COLO668 (cell line): ENCODE results near the gene KRTAP10-6.
"Not testable (repeated sequence)": the region's sequence is repeated elsewhere in the genome, so short reads cannot be mapped to it uniquely, and the experiment has no call there.

Experiments
- DNase-seq: peaks from one replicate; lab custom pipeline; 2025; ENCODE audit not compliant: unreplicated experiment; lab: John Stamatoyannopoulos, UW

The KRTAP10-6 gene

DNA sequence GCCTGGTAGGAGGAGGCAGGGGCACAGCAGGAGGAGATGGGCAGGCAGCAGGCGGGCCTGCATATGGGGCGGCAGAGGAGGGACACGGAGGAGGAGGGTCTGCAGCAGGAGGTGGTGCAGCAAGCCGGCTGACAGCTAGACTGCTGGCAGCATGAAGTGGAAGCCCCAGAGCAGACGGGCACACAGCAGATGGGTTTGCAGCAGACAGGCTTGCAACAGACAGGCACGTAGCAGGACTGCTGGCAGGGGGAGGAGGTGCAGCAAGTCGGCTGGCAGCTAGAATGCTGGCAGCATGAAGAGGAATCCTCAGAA lies 12.5 kb downstream of the KRTAP10-6 start:
- no peak for DNase-seq

DNA sequence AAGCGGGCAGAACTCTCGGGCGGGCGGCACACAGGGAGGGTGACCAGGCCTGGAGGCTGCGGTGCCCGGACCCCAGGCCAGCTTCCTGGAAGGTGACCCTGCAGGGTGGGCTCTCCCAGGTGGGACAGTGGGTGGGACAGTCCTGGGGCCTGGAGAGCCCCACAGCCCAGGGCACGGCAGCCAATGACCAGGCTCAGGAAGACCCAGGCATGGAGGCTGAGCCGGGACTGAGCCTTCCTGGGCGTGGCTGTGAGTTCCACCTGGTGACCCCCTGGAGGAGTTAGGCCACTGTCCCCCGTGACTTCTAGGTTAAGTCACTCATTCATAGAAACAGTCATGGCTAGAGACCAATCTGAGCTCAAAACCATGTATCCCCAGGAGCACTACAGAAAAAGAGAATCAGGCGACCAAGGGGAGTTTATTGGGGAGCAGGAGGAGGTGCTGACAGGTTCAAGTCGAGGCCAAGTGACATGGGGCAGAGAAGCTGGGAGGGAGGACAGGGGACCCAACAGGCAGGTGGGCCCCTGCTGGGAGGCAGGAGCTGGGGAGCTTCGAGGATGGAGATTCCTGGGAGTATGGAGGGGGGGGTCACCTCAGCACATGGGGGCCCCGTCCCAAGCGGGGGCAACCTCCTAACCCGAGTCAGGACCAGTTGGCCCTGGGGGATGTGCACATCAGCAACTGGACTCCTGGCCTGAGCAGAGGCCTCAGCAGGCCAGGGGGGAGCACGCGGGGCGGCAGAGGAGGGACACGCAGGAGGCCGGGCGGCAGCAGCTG lies 13.1 kb downstream of the KRTAP10-6 start:
- DNase-seq, result no peak

DNA sequence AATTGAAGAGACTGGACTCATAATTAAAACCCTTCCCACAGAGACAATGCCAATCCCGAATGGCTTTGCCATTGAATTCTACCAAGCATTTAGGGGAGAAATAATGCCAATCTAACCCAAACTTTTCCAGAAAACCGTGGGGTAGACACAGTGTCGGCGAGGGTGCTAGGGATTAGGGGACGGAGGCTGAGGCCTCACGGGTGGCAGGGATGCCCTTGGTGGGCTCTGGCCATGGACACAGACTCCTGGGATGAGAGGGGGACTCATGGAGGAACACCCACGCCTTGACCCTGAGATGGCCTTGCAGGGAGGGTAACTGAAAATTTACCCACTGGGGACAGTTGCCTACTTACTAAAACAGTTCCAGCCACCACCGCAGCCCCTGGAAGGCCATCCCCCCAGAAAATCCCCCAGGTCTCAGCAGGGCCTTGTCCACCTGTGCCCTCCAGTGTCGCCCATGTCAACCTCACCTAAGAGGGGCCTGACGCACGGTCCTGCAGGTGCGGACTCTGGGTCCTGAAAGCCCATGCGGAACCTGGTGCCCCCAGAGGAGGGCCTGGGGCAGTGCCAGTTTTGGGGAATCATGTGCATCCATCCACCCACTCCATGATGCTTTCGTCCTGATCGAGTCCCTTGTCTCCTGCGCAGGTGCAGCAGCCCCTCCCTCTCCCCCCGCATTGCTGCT lies 13.8 kb downstream of the KRTAP10-6 start:
- DNase-seq, result no peak

DNA sequence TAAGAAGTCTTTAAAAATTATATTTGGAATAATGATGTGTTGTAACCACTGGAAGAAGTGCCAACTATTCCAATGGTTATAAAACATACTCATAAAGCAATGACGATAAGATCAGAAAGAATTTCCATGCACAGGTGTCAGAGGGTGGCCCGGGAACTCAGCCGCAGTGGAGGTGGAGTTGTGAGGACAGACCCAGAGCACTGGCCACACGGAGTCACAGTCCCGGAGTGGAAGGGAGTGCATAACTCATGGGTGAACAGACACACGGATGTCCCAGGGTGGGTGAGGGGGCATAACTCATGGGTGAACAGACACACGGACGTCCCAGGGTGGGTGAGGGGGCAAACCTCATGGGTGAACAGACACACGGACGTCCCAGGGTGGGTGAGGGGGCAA lies 16.3 kb downstream of the KRTAP10-6 start:
- no peak for DNase-seq

DNA sequence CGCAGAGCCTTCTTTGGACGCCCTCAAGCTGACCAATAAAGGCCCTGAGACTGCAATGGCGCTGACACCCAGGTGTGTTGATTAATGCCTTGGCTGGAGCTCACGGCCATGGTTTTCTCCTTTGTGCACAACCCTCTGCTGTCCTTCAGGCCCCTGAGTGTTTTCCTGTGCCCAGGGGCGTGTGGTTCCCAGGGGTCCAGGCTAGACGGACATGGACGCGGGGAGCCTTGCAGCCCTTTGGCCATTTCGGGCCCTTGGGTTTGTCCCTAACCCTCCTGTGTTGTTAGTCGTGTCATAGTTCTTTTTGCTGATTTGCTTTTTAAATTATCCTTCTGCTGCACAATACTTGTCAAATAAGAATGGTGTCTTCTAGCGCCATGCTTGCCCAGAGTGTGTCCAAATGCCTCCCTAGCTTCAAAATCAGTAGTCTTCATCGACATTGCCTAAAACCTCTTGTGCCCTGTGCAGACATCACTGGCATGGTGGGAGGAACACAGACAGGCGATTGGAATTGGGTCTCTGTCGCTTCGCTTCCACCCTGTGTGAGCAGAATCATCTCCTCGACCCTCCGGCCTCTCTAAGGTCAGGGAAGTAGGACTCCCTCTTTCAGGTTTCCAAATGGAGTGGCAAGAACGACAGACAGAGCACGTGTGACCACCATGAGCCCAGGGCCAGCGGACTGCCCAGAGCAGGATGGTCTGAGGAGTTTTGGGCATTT lies 16.8 kb downstream of the KRTAP10-6 start:
- no peak for DNase-seq

DNA sequence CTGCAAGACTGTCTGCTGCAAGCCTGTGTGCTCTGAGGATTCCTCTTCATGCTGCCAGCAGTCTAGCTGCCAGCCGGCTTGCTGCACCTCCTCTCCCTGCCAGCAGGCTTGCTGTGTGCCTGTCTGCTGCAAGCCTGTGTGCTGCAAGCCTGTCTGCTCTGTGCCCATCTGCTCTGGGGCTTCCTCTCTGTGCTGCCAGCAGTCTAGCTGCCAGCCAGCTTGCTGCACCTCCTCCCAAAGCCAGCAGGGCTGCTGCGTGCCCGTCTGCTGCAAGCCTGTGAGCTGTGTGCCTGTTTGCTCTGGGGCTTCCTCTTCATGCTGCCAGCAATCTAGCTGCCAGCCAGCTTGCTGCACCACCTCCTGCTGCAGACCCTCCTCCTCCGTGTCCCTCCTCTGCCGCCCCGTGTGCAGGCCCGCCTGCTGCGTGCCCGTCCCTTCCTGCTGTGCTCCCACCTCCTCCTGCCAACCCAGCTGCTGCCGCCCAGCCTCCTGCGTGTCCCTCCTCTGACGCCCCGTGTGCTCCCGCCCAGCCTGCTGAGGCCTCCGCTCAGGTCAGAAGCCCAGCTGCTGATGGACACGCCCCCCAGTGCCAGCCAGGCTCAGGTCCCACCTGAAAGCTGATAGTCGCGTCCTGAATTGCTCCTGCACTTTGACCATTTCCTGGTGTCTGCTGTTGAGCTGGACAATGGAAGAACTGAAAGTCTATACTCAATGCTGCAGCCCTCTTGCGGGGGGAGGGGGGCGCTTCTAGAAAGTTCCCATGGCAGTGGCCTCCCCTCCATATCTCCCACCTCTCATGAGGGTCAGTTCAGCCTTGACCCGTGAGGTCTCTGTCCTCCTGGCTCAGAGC lies 17.6 kb downstream of the KRTAP10-6 start:
- DNase-seq, result peak; percentile 90

DNA sequence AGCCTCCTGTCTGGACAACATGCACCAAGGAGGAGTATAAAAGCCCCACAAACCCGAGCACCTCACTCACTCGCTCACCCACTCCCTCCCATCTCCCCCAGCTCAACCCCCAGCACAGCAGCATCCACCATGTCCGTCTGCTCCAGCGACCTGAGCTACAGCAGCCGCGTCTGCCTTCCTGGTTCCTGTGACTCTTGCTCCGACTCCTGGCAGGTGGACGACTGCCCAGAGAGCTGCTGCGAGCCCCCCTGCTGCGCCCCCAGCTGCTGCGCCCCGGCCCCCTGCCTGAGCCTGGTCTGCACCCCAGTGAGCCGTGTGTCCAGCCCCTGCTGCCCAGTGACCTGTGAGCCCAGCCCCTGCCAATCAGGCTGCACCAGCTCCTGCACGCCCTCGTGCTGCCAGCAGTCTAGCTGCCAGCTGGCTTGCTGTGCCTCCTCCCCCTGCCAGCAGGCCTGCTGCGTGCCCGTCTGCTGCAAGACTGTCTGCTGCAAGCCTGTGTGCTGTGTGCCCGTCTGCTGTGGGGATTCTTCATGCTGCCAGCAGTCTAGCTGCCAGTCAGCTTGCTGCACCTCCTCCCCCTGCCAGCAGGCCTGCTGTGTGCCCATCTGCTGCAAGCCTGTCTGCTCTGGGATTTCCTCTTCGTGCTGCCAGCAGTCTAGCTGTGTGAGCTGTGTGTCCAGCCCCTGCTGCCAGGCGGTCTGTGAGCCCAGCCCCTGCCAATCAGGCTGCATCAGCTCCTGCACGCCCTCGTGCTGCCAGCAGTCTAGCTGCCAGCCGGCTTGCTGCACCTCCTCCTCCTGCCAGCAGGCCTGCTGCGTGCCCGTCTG lies 18.5 kb downstream of the KRTAP10-6 start, which contains the start of gene KRTAP10-4:
TSS of gene KRTAP10-4 (plus strand) at position 100 of the 827 bp plus-strand sequence. CDS start at position 130, 30 bp downstream.
- not testable (repeated sequence) for DNase-seq

DNA sequence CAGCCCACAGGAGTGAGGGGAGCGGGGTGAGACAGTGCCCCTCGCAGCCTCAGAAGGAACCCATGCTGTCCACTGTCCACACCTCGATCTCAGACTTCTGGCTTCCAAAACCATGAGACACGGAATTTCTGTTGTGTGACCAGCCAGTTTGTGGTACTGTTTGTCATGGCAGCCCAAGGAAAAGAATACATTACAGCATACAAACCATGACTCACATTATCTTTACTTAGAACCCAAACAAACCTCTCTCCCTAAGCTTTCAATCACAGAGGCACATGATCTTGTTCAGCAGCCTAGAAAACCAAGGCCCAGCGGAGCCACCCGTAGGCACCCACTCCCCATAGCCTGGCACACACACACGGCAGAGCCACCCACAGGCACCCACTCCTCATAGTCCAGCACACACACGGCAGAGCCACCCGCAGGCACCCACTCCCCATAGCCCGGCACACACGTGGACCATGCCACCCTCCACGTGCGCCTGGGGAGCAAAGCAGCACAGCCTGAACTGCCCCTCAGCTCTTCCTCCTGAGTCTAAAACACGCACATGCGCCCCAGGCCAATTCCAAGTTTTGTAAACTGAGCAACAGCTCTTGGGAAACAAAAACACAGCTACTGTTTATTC lies 19.2 kb downstream of the KRTAP10-6 start:
- DNase-seq, result no peak

DNA sequence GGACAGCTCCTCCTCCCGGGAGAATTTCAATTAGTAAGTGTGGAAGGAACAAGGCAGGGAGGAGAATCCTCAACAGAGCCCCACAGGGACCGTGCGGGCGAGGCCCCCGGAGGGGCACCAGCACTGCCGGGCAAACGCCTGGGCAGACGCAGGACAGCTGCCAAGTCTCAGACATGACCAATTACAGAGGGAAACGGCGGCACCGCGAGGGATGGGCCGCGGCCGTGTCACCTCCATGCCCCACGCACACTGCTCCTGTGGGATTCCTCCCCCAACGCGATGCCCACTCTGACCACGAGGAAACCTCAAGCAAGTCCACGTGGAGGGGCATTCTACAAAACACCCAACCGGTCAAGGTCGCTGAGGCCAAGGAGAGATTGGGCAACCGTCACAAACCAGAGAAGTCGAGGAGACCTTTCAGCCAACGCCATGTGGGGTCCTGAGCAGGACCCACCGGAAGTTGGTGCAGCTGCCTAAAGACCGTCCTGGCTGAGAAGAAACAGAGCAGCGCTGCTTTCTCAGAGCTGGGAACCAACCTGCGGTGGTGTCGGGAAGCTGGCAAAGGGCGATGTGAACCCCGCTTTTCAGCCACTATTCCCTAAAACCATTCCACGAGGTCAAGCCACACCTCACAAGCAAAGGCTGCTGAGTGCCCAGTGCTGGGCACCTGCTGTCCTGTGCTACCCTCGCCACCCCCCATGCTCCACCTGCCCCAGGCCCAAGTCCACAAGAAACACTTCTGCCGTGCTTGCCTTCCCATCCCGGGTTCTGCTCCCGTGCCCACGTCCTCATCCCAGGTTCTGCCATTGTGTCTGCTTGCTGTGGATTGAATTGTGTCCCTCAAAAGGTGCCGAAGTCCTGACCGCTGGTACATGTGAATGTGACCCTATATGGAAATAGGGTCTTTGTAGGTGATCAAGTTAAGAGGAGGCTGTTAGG lies 20.2 kb downstream of the KRTAP10-6 start:
- DNase-seq, result no peak

DNA sequence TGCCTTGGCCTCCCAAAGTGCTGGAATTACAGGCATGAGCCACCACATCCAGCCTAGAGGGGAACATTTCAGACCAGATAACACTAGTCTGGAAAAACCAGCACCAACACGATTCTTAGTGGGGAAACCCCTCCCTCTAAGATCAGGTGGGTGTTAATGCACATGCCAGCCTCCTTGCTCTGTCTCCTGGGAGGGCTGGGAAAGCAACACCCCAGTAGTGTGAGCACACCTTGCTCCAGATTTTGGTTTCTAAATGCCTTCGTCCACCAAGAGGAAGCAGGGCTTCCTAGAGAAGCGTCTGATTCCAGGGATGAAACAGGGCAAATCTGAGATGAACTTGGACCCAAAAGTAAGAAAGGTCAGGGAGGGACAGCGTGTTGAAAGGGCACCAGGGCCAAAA lies 21.0 kb downstream of the KRTAP10-6 start:
- DNase-seq, result no peak

DNA sequence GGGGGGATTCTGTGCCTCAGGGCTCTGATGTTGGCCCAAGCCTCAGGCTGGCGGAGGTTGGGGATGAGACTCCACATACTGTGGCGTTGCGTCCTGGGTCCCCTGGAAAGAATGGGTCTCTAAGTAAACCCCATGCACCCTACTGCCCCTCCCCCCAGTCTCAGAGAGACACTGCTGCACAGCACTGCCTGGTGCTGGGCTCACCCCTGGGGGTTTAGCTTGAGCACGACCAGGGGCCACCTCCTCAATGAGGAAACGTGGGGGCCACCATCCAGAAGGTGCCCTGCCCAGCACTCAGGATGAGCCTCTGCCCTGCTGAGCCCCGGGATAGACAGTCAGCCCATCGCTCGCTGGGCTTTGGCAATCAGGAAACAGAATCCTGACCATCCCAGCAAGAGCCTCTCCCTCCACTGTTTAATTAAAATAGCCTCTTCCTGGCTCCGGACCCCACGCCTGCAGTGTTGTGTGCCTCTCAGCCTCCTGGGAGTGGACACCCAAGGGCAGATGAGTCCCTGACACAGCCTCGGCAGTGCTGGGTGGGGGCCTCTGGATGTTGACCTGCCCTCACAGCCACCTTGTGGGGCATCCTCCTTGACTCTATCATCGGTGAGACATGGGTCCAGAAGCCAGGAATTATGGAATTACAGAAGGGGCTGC lies 22.3 kb downstream of the KRTAP10-6 start:
- no peak for DNase-seq

DNA sequence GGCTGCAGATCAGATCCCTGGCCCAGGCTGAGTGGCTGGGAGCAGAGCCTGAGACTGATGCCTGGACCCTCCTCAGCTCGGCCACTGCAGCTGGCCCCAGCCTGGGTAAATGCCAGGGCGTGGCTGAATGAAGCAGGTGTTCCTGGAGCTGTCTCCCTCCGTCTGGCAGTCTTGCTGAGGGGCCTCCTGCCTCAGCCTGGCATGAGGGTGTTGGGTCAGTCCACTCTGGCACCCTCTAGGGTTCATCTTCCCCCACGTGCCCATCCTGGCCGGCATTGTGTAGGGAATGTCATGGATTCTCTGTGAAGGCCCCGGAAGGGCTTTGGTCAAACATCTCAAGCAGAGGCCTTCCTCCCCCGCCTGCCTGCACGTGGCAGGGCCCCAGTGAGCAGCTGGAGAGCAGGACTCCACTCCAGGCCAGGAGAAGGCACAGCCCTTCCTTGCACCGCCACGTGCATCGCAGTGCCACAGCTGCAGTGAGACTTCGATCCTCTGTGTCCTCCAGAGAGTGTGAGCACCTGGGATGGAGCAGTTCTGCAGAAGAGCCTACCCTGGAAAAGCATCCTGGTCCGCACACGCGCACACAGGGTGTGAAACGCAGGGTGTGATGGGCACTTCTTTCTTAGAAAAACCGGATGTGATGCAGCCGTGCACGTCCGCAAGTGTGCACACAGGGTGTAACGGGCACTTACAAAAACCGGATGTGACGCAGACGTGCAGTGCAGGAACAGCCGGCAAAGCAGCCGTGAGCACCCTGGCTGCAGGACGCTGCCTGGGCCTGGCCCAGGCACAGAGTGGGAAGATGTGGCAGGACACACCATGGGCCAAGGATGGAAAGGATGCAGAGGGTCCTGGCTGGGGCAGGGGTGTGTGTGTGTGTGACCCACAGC lies 23.4 kb downstream of the KRTAP10-6 start:
- peak; percentile 88 for DNase-seq

DNA sequence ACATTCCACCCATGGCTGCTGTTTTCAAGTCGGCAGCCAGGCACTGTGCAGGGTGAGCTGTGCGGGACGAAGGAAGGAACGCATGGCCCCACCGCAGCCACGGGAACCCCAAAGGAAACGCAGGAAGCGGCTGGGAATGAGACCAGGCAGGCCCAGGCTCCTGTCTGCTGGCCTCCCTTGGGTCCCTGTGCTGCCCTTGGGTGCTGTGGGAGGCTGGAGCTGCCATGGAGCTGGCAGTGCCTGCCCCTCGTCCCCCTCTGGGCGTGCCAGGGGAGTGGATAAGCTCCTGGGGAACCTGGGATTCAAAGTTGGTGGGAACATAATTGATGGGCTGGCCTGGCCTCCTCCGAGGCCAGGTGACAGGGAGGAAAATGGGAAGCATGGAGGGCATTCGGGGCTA lies 24.0 kb downstream of the KRTAP10-6 start:
- DNase-seq, result no peak

DNA sequence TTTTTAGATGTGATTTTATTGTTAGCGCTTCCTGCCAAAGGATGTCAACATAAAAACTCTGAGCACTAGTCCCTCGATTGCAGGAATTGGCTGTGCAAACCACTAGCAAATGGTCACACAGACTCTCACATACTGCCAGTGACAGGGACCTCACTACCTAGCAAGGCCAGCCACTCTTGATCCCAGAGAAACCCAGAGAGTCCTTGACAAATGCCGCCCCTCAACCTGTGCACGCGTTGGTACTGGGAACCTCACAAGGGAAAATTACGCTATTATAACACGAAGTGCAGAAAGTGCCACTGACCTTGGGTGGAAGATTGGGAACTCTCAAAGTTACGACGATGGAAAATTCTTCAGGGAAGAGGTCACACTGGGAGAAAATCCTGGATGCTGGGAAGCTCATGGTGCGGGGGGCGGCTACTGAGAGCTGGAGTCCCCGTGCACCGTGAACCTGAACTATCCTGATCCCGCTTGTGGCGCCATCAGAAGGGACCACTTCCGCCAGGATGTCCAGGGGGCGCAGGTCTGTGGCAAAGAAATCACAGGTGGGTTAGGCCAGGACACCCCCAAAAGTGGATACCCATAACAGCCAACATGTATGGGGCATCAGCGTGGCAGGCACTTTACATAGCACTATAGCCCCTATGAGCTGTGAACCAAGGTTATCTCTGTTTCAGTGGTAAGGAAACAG lies 24.7 kb downstream of the KRTAP10-6 start:
- no peak for DNase-seq

DNA sequence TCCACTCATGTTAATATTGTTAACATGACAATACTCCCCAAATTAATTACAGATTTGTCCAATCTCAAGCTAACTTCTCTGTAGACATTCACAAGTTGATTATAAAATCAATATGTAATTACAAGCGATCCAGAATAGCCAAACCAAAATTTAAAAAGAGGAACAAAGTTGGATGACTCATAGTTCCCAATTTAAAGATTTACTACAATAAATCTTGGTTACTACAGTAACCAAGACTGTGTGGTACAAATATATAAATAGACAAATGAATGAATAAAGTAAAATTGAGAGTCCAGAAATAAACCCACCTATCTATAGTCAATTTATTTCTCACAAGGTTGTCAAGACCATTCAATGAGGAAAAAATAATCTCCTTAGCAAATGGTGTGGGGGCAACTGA lies 25.9 kb downstream of the KRTAP10-6 start:
- no peak for DNase-seq

DNA sequence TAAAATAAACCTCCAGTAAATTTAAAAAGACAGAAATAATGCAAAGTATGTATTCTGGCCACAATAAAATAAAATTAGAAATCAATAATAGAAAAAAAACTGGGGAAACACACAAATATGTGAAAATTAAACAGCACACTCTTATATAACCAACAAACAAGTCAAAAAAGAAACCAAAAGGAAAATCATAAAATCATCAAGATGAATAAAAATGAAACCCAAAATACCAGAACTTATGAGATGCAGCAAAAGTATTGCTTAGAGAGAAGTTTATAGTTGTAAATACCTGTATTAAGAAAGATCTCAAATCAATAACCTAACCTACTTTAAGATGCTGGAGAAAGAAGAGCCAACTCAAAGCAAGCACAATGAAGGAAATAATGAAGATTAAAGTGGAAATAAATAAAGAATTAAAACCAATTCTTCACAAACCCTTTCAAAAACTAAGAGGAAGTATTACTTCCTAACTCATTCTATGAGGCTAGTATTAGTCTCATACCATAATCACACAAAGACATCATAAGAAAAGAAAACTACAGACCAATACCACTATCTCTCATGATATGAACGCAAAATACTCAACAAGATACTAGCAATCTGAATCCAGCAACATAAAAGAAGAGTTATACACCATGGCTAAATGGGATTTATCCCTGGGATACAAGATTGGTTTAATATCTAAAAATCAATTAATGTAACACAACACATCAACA lies 27.3 kb downstream of the KRTAP10-6 start:
- DNase-seq, result no peak
